Activated naive CD4-positive, alpha-beta T cell treated with anti-CD3 and anti-CD28 coated beads, Interleukin-2, amount 50 U/mL, for 24 hours (primary cell): ENCODE measurements around the gene THOC5.
A peak's percentile ranks its signal among the peaks of the same experiment; 100 is the strongest.
"Not testable (repeated sequence)": the region's sequence is repeated elsewhere in the genome, so short reads cannot be mapped to it uniquely, and the experiment has no call there.

ENCODE experiments used
- H3K27ac Mint-ChIP-seq: one replicate; pipeline ENCODE4 v1.8.0; 2021; ENCODE audit warnings: mild to moderate bottlenecking, mixed read lengths
- H3K27me3 Mint-ChIP-seq: one replicate; pipeline ENCODE4 v1.8.0; 2021; ENCODE audit warnings: mixed read lengths
- H3K36me3 Mint-ChIP-seq: one replicate; pipeline ENCODE4 v1.8.0; 2021; ENCODE audit warnings: mixed read lengths
- H3K4me1 Mint-ChIP-seq: one replicate; pipeline ENCODE4 v1.8.0; 2021; ENCODE audit warnings: mixed read lengths
- H3K4me3 Mint-ChIP-seq: one replicate; pipeline ENCODE4 v1.8.0; 2021; ENCODE audit warnings: mild to moderate bottlenecking, mixed read lengths
- H3K9me3 Mint-ChIP-seq: one replicate; pipeline ENCODE4 v1.8.0; 2021; ENCODE audit warnings: mixed read lengths

THOC5 gene

GRCh38 chr22:29491012-29491411 is 62.5 kb downstream of the THOC5 start:
- Mint-ChIP-seq H3K9me3 (no peaks in the 10 kb centered on the region), H3K36me3 (peaks cover 9% of the 10 kb centered on the region), H3K4me1 (no peaks in the 10 kb centered on the region), H3K27ac (no peak overlapping the region), H3K27me3 (no peaks in the 10 kb centered on the region), H3K4me3 (no peak overlapping the region)

GRCh38 chr22:29489127-29489780 is 64.3 kb downstream of the THOC5 start:
- not testable (repeated sequence) for H3K4me3 Mint-ChIP-seq, H3K4me1 Mint-ChIP-seq, H3K27me3 Mint-ChIP-seq, H3K36me3 Mint-ChIP-seq, H3K27ac Mint-ChIP-seq, H3K9me3 Mint-ChIP-seq

- no peak overlapping the region for H3K4me3 Mint-ChIP-seq
- H3K4me1 Mint-ChIP-seq, result no peaks in the 10 kb centered on the region
- no peaks in the 10 kb centered on the region for H3K9me3 Mint-ChIP-seq
- H3K27me3 Mint-ChIP-seq, result no peaks in the 10 kb centered on the region
- no peaks in the 10 kb centered on the region for H3K36me3 Mint-ChIP-seq
- H3K27ac Mint-ChIP-seq, result no peak overlapping the region
These were observed 66.1 kb downstream of the THOC5 start for GRCh38 chr22:29487426-29487986.

GRCh38 chr22:29485448-29485847 is 68.1 kb downstream of the THOC5 start:
- H3K4me3 Mint-ChIP-seq, result no peak overlapping the region

GRCh38 chr22:29484642-29485041 is 68.9 kb downstream of the THOC5 start:
- Mint-ChIP-seq H3K4me3 (no peak overlapping the region), H3K4me1 (peaks cover 8% of the 10 kb centered on the region), H3K36me3 (peaks cover 3% of the 10 kb centered on the region), H3K27ac (no peak overlapping the region), H3K27me3 (peaks cover 10% of the 10 kb centered on the region), H3K9me3 (no peaks in the 10 kb centered on the region)

More at GRCh38 chr22:29485448-29485847, 68.1 kb downstream of the THOC5 start:
- Mint-ChIP-seq H3K9me3 (no peaks in the 10 kb centered on the region), H3K27ac (no peak overlapping the region), H3K4me1 (peaks cover 6% of the 10 kb centered on the region), H3K36me3 (peaks cover 3% of the 10 kb centered on the region), H3K27me3 (peaks cover 9% of the 10 kb centered on the region)

- Mint-ChIP-seq H3K4me1 (peaks cover 17% of the 10 kb centered on the region), H3K27ac (no peak overlapping the region), H3K9me3 (no peaks in the 10 kb centered on the region), H3K36me3 (peaks cover 5% of the 10 kb centered on the region), H3K4me3 (no peak overlapping the region), H3K27me3 (peaks cover 23% of the 10 kb centered on the region)
These were observed 70.3 kb downstream of the THOC5 start for GRCh38 chr22:29483254-29483653.

- no peak overlapping the region for H3K4me3 Mint-ChIP-seq
- no peaks in the 10 kb centered on the region for H3K9me3 Mint-ChIP-seq
- H3K4me1 Mint-ChIP-seq, result peaks cover 17% of the 10 kb centered on the region
- peaks cover 23% of the 10 kb centered on the region for H3K27me3 Mint-ChIP-seq
- H3K36me3 Mint-ChIP-seq, result peaks cover 5% of the 10 kb centered on the region
- H3K27ac Mint-ChIP-seq, result no peak overlapping the region
These were observed 70.8 kb downstream of the THOC5 start for GRCh38 chr22:29482726-29483125.

- no peaks in the 10 kb centered on the region for H3K9me3 Mint-ChIP-seq
- H3K4me1 Mint-ChIP-seq, result peaks cover 17% of the 10 kb centered on the region
- H3K27ac Mint-ChIP-seq, result no peak overlapping the region
- peaks cover 25% of the 10 kb centered on the region for H3K27me3 Mint-ChIP-seq
- peaks cover 5% of the 10 kb centered on the region for H3K36me3 Mint-ChIP-seq
- H3K4me3 Mint-ChIP-seq, result no peak overlapping the region
These were observed 71.3 kb downstream of the THOC5 start for GRCh38 chr22:29482253-29482652.

GRCh38 chr22:29481265-29482000 is 72.1 kb downstream of the THOC5 start:
- H3K27me3 Mint-ChIP-seq, result peaks cover 27% of the 10 kb centered on the region
- H3K36me3 Mint-ChIP-seq, result peaks cover 5% of the 10 kb centered on the region
- H3K4me1 Mint-ChIP-seq, result peaks cover 17% of the 10 kb centered on the region
- no peaks in the 10 kb centered on the region for H3K9me3 Mint-ChIP-seq
- no peak overlapping the region for H3K27ac Mint-ChIP-seq
- H3K4me3 Mint-ChIP-seq, result peak overlapping the region; percentile 57

- Mint-ChIP-seq H3K9me3 (no peaks in the 10 kb centered on the region), H3K27ac (no peak overlapping the region), H3K27me3 (peaks cover 27% of the 10 kb centered on the region), H3K4me3 (peak overlapping the region; percentile 57), H3K36me3 (peaks cover 5% of the 10 kb centered on the region), H3K4me1 (peaks cover 17% of the 10 kb centered on the region)
These were observed 72.9 kb downstream of the THOC5 start for GRCh38 chr22:29480512-29481264.

GRCh38 chr22:29480262-29480511 is 73.4 kb downstream of the THOC5 start:
- H3K27me3 Mint-ChIP-seq, result peaks cover 29% of the 10 kb centered on the region
- H3K27ac Mint-ChIP-seq, result no peak overlapping the region
- peaks cover 17% of the 10 kb centered on the region for H3K4me1 Mint-ChIP-seq
- H3K9me3 Mint-ChIP-seq, result no peaks in the 10 kb centered on the region
- peaks cover 5% of the 10 kb centered on the region for H3K36me3 Mint-ChIP-seq
- no peak overlapping the region for H3K4me3 Mint-ChIP-seq

- Mint-ChIP-seq H3K36me3 (peaks cover 5% of the 10 kb centered on the region), H3K4me3 (peak within 1 kb of the TSS; percentile 21), H3K27me3 (peaks cover 29% of the 10 kb centered on the region), H3K4me1 (peaks cover 17% of the 10 kb centered on the region), H3K27ac (no peak within 1 kb of the TSS), H3K9me3 (no peaks in the 10 kb centered on the region)
These were observed 73.9 kb downstream of the THOC5 start, which contains the start of gene NEFH for GRCh38 chr22:29479417-29480261. Gene NEFH, plus strand, starts transcription at chr22:29480218. Its CDS starts 45 bp downstream, at chr22:29480263.

GRCh38 chr22:29478326-29479276 is 75.0 kb downstream of the THOC5 start:
- Mint-ChIP-seq H3K27ac (no peak overlapping the region), H3K36me3 (peaks cover 5% of the 10 kb centered on the region), H3K9me3 (no peaks in the 10 kb centered on the region), H3K4me3 (no peak overlapping the region), H3K27me3 (peaks cover 29% of the 10 kb centered on the region), H3K4me1 (peaks cover 17% of the 10 kb centered on the region)

- Mint-ChIP-seq H3K27ac (no peak overlapping the region), H3K4me3 (no peak overlapping the region), H3K27me3 (peaks cover 29% of the 10 kb centered on the region), H3K9me3 (no peaks in the 10 kb centered on the region), H3K4me1 (peaks cover 17% of the 10 kb centered on the region), H3K36me3 (peaks cover 5% of the 10 kb centered on the region)
These were observed 75.7 kb downstream of the THOC5 start for GRCh38 chr22:29477723-29478318.
